GM12878 (cell line): ENCODE results near the gene PLOD2. TPM values are rescaled to one million over a fixed set of nuclear protein-coding genes. Genes with fewer than 3 reads are reported as not detected.

Source experiments
- CEBPB ChIP-seq, 2 experiments: fragments of 150-350 bp in 1 of 2; IDR thresholded peaks; 2 replicates each; pipeline ENCODE4 v1.6.1; 2012 to 2014; ENCODE audit warnings: low read depth in 2 of 2, low read length in 2 of 2, borderline replicate concordance in 1 of 2, inconsistent platforms in 1 of 2
- DPF2 ChIP-seq: fragments of 450-650 bp; IDR thresholded peaks from 2 replicates; pipeline ENCODE4 v1.6.1; 2017; ENCODE audit warnings: mild to moderate bottlenecking
- IRF4 ChIP-seq: IDR thresholded peaks from 2 replicates; pipeline ENCODE4 v1.6.1; 2011; ENCODE audit warnings: low read depth, low read length
- NFYB ChIP-seq: IDR thresholded peaks from 2 replicates; pipeline ENCODE4 v1.6.1; 2011; ENCODE audit warnings: low read depth, mild to moderate bottlenecking, low read length, improper control_type of control experiment, moderate library complexity; ENCODE audit not compliant: insufficient read depth
- NR2F1 ChIP-seq: fragments of 450-650 bp; conservative IDR thresholded peaks from 2 replicates; pipeline ENCODE4 v1.6.1; 2017; ENCODE audit warnings: mild to moderate bottlenecking
- SP1 ChIP-seq: IDR thresholded peaks from one replicate; pipeline ENCODE4 v1.6.1; 2011; ENCODE audit warnings: low read depth, low read length
- SRF ChIP-seq, 2 experiments: IDR thresholded peaks; 2 replicates each; pipeline ENCODE4 v1.6.1; 2011; ENCODE audit warnings: low read depth in 2 of 2, low read length in 2 of 2, mild to moderate bottlenecking in 1 of 2, moderate library complexity in 1 of 2
- STAT3 ChIP-seq: IDR thresholded peaks from 2 replicates; pipeline ENCODE4 v1.6.1; 2011; ENCODE audit warnings: low read depth, low read length, improper control_type of control experiment
- ZSCAN29 ChIP-seq: fragments of 450-650 bp; IDR thresholded peaks from 2 replicates; pipeline ENCODE4 v1.6.1; 2017; ENCODE audit warnings: mild to moderate bottlenecking, moderate library complexity
- ZZZ3 ChIP-seq: IDR thresholded peaks from 2 replicates; pipeline ENCODE4 v1.6.1; 2011; ENCODE audit warnings: low read depth; ENCODE audit not compliant: control insufficient read depth, insufficient read length
- polyA plus RNA-seq, 11 experiments: library from polyadenylated mRNA; depleted of rRNA in 4 of 11; unstranded in 6 of 11; stranded (reverse) in 5 of 11; fragments of >200 nt; fragmentation: Nextera tagmentation in 4 of 11; fragmentation: Illumina TruSeq in 1 of 11; extraction: Ambion mirVana in 4 of 11; extraction: Trizol in 1 of 11; gene quantifications; 1 replicate in 1 of 11; 2 replicates in 10 of 11; pipeline versions ENCODE4 v1.2.1 to v1.2.3, GENCODE V29; 2011 to 2016; ENCODE audit warnings: inconsistent platforms in 2 of 11, missing spikeins in 2 of 11, low read depth in 1 of 11
- total RNA-seq, 4 experiments: library from RNA; depleted of rRNA in 3 of 4; stranded (reverse); fragments of >200 nt in 3 of 4; fragmentation: Illumina TruSeq in 1 of 4; extraction: Trizol in 1 of 4; gene quantifications; 2 replicates each; pipeline versions ENCODE4 v1.2.1 to v1.2.3, GENCODE V29; 2013 to 2021
- TF ChIP-seq, protein P1 (sequence below): fragments of 450-650 bp; IDR thresholded peaks from 2 replicates; pipeline ENCODE4 v1.6.1; 2017; ENCODE audit warnings: borderline replicate concordance
- TF ChIP-seq, protein P2 (sequence below): fragments of 450-650 bp; IDR thresholded peaks from 2 replicates; pipeline ENCODE4 v1.6.1; 2017; ENCODE audit warnings: mild to moderate bottlenecking
- TF ChIP-seq, protein P3 (sequence below): fragments of 450-650 bp; IDR thresholded peaks from 2 replicates; pipeline ENCODE4 v1.6.1; 2018; ENCODE audit warnings: mild to moderate bottlenecking, low read depth, moderate library complexity; ENCODE audit not compliant: partially characterized antibody

PLOD2 gene
- total and polyA plus RNA-seq, 10 of the 15 experiments (the other 5 are each of a cell fraction or from before 2014, with no cell fraction given) = 0.03 to 0.56 (median 0.33) TPM; not detected in 4

- TF ChIP-seq, protein P1, sequence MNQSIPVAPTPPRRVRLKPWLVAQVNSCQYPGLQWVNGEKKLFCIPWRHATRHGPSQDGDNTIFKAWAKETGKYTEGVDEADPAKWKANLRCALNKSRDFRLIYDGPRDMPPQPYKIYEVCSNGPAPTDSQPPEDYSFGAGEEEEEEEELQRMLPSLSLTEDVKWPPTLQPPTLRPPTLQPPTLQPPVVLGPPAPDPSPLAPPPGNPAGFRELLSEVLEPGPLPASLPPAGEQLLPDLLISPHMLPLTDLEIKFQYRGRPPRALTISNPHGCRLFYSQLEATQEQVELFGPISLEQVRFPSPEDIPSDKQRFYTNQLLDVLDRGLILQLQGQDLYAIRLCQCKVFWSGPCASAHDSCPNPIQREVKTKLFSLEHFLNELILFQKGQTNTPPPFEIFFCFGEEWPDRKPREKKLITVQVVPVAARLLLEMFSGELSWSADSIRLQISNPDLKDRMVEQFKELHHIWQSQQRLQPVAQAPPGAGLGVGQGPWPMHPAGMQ = no peak
- TF ChIP-seq CEBPB (IDR thresholded peaks at IDR 0.05; ENCODE audit: borderline replicate concordance in 1 of 2, low read depth in 2 of 2, low read length in 2 of 2) (no peak), SP1 (no peak), IRF4 (no peak), NFYB (no peak), ZSCAN29 (no peak), STAT3 (no peak), ZZZ3 (no peak), DPF2 (no peak), NR2F1 (no peak), SRF (IDR thresholded peaks at IDR 0.05; ENCODE audit: low read depth in 2 of 2, low read length in 2 of 2) (no peak)
- TF ChIP-seq, protein P2, sequence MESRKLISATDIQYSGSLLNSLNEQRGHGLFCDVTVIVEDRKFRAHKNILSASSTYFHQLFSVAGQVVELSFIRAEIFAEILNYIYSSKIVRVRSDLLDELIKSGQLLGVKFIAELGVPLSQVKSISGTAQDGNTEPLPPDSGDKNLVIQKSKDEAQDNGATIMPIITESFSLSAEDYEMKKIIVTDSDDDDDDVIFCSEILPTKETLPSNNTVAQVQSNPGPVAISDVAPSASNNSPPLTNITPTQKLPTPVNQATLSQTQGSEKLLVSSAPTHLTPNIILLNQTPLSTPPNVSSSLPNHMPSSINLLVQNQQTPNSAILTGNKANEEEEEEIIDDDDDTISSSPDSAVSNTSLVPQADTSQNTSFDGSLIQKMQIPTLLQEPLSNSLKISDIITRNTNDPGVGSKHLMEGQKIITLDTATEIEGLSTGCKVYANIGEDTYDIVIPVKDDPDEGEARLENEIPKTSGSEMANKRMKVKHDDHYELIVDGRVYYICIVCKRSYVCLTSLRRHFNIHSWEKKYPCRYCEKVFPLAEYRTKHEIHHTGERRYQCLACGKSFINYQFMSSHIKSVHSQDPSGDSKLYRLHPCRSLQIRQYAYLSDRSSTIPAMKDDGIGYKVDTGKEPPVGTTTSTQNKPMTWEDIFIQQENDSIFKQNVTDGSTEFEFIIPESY = no peak
- TF ChIP-seq, protein P3, sequence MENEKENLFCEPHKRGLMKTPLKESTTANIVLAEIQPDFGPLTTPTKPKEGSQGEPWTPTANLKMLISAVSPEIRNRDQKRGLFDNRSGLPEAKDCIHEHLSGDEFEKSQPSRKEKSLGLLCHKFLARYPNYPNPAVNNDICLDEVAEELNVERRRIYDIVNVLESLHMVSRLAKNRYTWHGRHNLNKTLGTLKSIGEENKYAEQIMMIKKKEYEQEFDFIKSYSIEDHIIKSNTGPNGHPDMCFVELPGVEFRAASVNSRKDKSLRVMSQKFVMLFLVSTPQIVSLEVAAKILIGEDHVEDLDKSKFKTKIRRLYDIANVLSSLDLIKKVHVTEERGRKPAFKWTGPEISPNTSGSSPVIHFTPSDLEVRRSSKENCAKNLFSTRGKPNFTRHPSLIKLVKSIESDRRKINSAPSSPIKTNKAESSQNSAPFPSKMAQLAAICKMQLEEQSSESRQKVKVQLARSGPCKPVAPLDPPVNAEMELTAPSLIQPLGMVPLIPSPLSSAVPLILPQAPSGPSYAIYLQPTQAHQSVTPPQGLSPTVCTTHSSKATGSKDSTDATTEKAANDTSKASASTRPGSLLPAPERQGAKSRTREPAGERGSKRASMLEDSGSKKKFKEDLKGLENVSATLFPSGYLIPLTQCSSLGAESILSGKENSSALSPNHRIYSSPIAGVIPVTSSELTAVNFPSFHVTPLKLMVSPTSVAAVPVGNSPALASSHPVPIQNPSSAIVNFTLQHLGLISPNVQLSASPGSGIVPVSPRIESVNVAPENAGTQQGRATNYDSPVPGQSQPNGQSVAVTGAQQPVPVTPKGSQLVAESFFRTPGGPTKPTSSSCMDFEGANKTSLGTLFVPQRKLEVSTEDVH = no peak
These were observed 56.9 kb downstream of the PLOD2 start (continued) for GRCh38 chr3:146104068-146104467.
